Measurements from ENCODE around the gene PROM2.

Gene PROM2

GRCh38 chr2:95296011-95296410 lies 21.8 kb downstream of the PROM2 start:
- no peak overlapping the region for H3K4me3 ChIP-seq
- H3K27ac ChIP-seq = no peak overlapping the region
- no peak for DNase-seq (ENCODE audit: low spot score)
- no peak for TF ChIP-seq CTCF (IDR thresholded peaks at IDR 0.05)

- DNase-seq (ENCODE audit: low spot score) = no peak
- peak within 1 kb of the TSS; percentile 42 for H3K4me3 ChIP-seq
- H3K27ac ChIP-seq = no peak within 1 kb of the TSS
- no peak for TF ChIP-seq CTCF (IDR thresholded peaks at IDR 0.05)
Observed at GRCh38 chr2:95296880-95297487, 22.7 kb downstream of the PROM2 start, which contains the start of gene KCNIP3. Gene KCNIP3 (plus strand): TSS chr2:95297347. CDS start chr2:95297439, 92 bp downstream.

- Histone ChIP-seq H3K4me3 (peak overlapping the region; percentile 42), H3K27ac (no peak overlapping the region)
- no peak for TF ChIP-seq CTCF (IDR thresholded peaks at IDR 0.05)
- no peak for DNase-seq (ENCODE audit: low spot score)
Observed at GRCh38 chr2:95297639-95298395, 23.6 kb downstream of the PROM2 start.

GRCh38 chr2:95298486-95299111 lies 24.4 kb downstream of the PROM2 start:
- no peak for DNase-seq (ENCODE audit: low spot score)
- no peak for TF ChIP-seq CTCF (IDR thresholded peaks at IDR 0.05)
- Histone ChIP-seq H3K4me3 (no peak overlapping the region), H3K27ac (no peak overlapping the region)

- Histone ChIP-seq H3K4me3 (no peak overlapping the region), H3K27ac (no peak overlapping the region)
- TF ChIP-seq CTCF (IDR thresholded peaks at IDR 0.05) = no peak
- no peak for DNase-seq (ENCODE audit: low spot score)
Observed at GRCh38 chr2:95299961-95300360, 25.7 kb downstream of the PROM2 start.

- no peak for DNase-seq (ENCODE audit: low spot score)
Observed at GRCh38 chr2:95300450-95300849, 26.2 kb downstream of the PROM2 start.

More at GRCh38 chr2:95300450-95300849, 26.2 kb downstream of the PROM2 start:
- Histone ChIP-seq H3K27ac (no peak overlapping the region), H3K4me3 (no peak overlapping the region)
- no peak for TF ChIP-seq CTCF (IDR thresholded peaks at IDR 0.05)

Measured in coronary artery (tissue), 2 donors.